Activated B cell treated with CpG ODN at 0.5 μM for 24 hours (primary cell): ENCODE data around the gene NARF. TPM values are rescaled to one million over a fixed set of nuclear protein-coding genes. Genes with fewer than 3 reads are reported as not detected.

ENCODE experiments used
- ATAC-seq: fragments of 200-7000 bp; cut with Tn5 transposase; one replicate; pipeline ENCODE4 v1.10.0; 2021; ENCODE audit warnings: low read depth, mild to moderate bottlenecking, moderate library complexity
- CTCF ChIA-PET: fragments of 350-600 bp; sonication (Branson Sonifier 250); formaldehyde crosslinking; loops from one replicate; lab custom pipeline; 2021; ENCODE audit warnings: antibody characterized with exemption; lab: Charles Lee
- POLR2A ChIA-PET: fragments of 350-600 bp; sonication (Branson Sonifier 250); formaldehyde crosslinking; loops from one replicate; lab custom pipeline; 2021; ENCODE audit warnings: antibody characterized with exemption; lab: Charles Lee
- DNase-seq: peaks from one replicate; pipeline ENCODE4 v3.0.0; 2022
- H3K27ac Mint-ChIP-seq: one replicate; pipeline ENCODE4 v1.8.0; 2020; ENCODE audit warnings: mixed read lengths
- H3K27me3 Mint-ChIP-seq: one replicate; pipeline ENCODE4 v1.8.0; 2021; ENCODE audit warnings: mixed read lengths
- H3K36me3 Mint-ChIP-seq: one replicate; pipeline ENCODE4 v1.8.0; 2021; ENCODE audit warnings: low read depth, mixed read lengths
- H3K4me1 Mint-ChIP-seq: one replicate; pipeline ENCODE4 v1.8.0; 2021; ENCODE audit warnings: mixed read lengths
- H3K4me3 Mint-ChIP-seq: one replicate; pipeline ENCODE4 v1.8.0; 2020; ENCODE audit warnings: mild to moderate bottlenecking, mixed read lengths
- H3K9me3 Mint-ChIP-seq: one replicate; pipeline ENCODE4 v1.8.0; 2020; ENCODE audit warnings: mixed read lengths
- CTCF ChIP-seq: fragments of 200-600 bp; IDR thresholded peaks from one replicate; pipeline ENCODE4 v1.8.0; 2022; ENCODE audit warnings: antibody characterized with exemption, mild to moderate bottlenecking
- intact Hi-C: fragments of 100-400 bp; cut with micrococcal nuclease; formaldehyde crosslinking; loops from one replicate; pipeline ENCODE4 v1.15.1; 2024
- total RNA-seq: library from RNA; stranded (reverse); gene quantifications from 2 replicates; pipeline ENCODE4 v1.2.3, GENCODE V29; 2022

The NARF gene
- total RNA-seq, 1 donor from 2014 or later: 81.9 TPM

- no peak overlapping the region for H3K4me3 Mint-ChIP-seq
- peaks cover 55% of the 10 kb centered on the region for H3K4me1 Mint-ChIP-seq
- no peak for TF ChIP-seq CTCF
- no peaks in the 10 kb centered on the region for H3K9me3 Mint-ChIP-seq
- ChIA-PET CTCF (no interaction called here), POLR2A (interaction anchor here (10.6 kb wide), 1 partner anchor 12 kb away, joined by 130 read pairs; the partner anchor contains the start of gene CYBC1)
- ATAC-seq (no peak), DNase-seq (no peak)
- no peak overlapping the region for H3K27ac Mint-ChIP-seq
- peaks cover 19% of the 10 kb centered on the region for H3K36me3 Mint-ChIP-seq
- no peaks in the 10 kb centered on the region for H3K27me3 Mint-ChIP-seq
- intact Hi-C loops: no loop called here
Observed at GRCh38 chr17:82436601-82437324, 21.8 kb upstream of the NARF start.

GRCh38 chr17:82437325-82437668, 21.2 kb upstream of the NARF start:
- ChIA-PET CTCF (no interaction called here), POLR2A (interaction anchor here (10.6 kb wide), 1 partner anchor 11 kb away, joined by 130 read pairs; the partner anchor contains the start of gene CYBC1)
- Mint-ChIP-seq H3K4me1 (peaks cover 57% of the 10 kb centered on the region), H3K27ac (no peak overlapping the region), H3K9me3 (no peaks in the 10 kb centered on the region), H3K4me3 (no peak overlapping the region), H3K36me3 (peaks cover 21% of the 10 kb centered on the region), H3K27me3 (no peaks in the 10 kb centered on the region)
- ATAC-seq (no peak), DNase-seq (no peak)
- TF ChIP-seq CTCF: no peak
- intact Hi-C loops: no loop called here

GRCh38 chr17:82438401-82439193, 19.9 kb upstream of the NARF start:
- no peak for DNase-seq

DNA sequence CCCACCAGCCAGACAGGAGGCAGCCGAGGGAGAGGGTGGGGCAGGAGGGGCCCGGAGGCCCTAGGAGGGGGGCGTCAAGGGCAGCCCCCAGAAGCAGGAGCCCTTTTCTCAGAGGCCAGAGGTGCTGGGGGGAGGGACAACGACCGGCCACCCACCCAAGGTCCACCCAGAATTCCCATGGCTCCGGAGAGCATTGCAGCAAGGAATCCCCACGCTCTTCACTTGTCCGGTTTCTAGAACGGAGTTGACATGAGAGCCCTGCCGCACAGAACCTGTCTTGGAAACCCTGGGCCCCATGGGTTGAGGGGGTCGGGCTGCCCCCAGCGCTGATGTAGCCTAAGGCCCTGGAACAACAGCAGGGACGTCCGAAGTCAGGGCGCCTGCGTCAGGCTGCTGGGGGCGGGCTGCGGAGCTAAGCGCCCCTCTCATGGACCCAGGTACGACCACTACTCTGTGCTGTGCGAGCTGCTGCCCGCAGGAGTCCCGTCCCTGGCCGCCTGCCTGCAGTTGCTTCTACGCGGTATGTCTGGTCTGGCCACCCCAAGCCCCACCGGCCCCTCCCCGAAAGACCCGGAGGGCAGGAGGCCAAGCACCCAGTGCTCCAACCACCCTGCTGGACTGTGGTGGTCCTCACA, 19.2 kb upstream of the NARF start:
- DNase-seq (no peak), ATAC-seq (no peak)
- ChIA-PET POLR2A (interaction anchor here (1.4 to 10.6 kb wide), 2 partner anchors 9 to 19 kb away, joined by 7 to 130 read pairs; partner anchors contain the start of genes CYBC1 and NARF), CTCF (no interaction called here)
- Mint-ChIP-seq H3K9me3 (no peaks in the 10 kb centered on the region), H3K27ac (no peak overlapping the region), H3K4me1 (peaks cover 54% of the 10 kb centered on the region), H3K36me3 (peaks cover 37% of the 10 kb centered on the region), H3K27me3 (no peaks in the 10 kb centered on the region), H3K4me3 (no peak overlapping the region)
- intact Hi-C loops: no loop called here
- TF ChIP-seq CTCF: no peak

More at GRCh38 chr17:82438401-82439193, 19.9 kb upstream of the NARF start:
- H3K4me3 Mint-ChIP-seq: no peak overlapping the region
- no peaks in the 10 kb centered on the region for H3K27me3 Mint-ChIP-seq
- peaks cover 32% of the 10 kb centered on the region for H3K36me3 Mint-ChIP-seq
- CTCF ChIA-PET: interaction anchor here (0.7 kb wide), 1 partner anchor 13 kb away, joined by 3 read pairs; no protein-coding TSS in a partner anchor
- no peak for ATAC-seq
- no peaks in the 10 kb centered on the region for H3K9me3 Mint-ChIP-seq
- POLR2A ChIA-PET: interaction anchor here (0.6 to 10.6 kb wide), 3 partner anchors 10 to 67 kb away, joined by 3 to 130 read pairs (median 7); partner anchors contain the start of genes CYBC1 and NARF
- H3K27ac Mint-ChIP-seq: peak overlapping the region; percentile 59
- peaks cover 61% of the 10 kb centered on the region for H3K4me1 Mint-ChIP-seq
- intact Hi-C loops: no loop called here
- TF ChIP-seq CTCF: no peak
